Measurements from ENCODE around the gene SEC16A. TPM values are rescaled to one million over a fixed set of nuclear protein-coding genes. Genes with fewer than 3 reads are reported as not detected.

SEC16A gene
- total RNA-seq, 1 experiment from 2014 or later = 56.4 TPM

GRCh38 chr9:136531186-136531903 is 48.5 kb upstream of the SEC16A start:
- no peak overlapping the region for H3K4me2 ChIP-seq (ENCODE audit: insufficient read depth, insufficient read length, low read length)
- H3K79me1 ChIP-seq (ENCODE audit: insufficient read depth, low read depth, low read length, poor library complexity, severe bottlenecking) = peaks cover 7% of the 10 kb centered on the region
- no peak overlapping the region for H2AFZ ChIP-seq (ENCODE audit: low read length)
- no peaks in the 10 kb centered on the region for H3K27me3 Mint-ChIP-seq (ENCODE audit: low read depth)
- H3K27ac Mint-ChIP-seq = peak overlapping the region; percentile 22 to 90 (median 79); a peak in 5 of 7 replicates
- no peak overlapping the region for H4K8ac ChIP-seq (replicated peaks; ENCODE audit: insufficient read length, low read depth, low read length)
- no peak overlapping the region for H2BK5ac ChIP-seq (ENCODE audit: insufficient read length, low read length)
- H3K14ac ChIP-seq (ENCODE audit: insufficient read depth, low read length) = no peak overlapping the region
- no peak for DNase-seq
- H3K27ac ChIP-seq (ENCODE audit: insufficient read length, low read depth, low read length) = no peak overlapping the region
- H2BK20ac ChIP-seq (ENCODE audit: low read depth, low read length, poor library complexity, severe bottlenecking) = no peak overlapping the region
- H3K18ac ChIP-seq (ENCODE audit: insufficient read length, low read depth, low read length) = no peak overlapping the region
- peaks cover 6 to 8% of the 10 kb centered on the region in 2 experiments for H3K9me3 Mint-ChIP-seq
- H3K4me1 ChIP-seq (ENCODE audit: insufficient read depth, low read length) = no peaks in the 10 kb centered on the region
- no peak overlapping the region for H3K4ac ChIP-seq (ENCODE audit: low read depth, low read length)
- H3K23ac ChIP-seq (ENCODE audit: insufficient read length, low read depth, low read length) = no peak overlapping the region
- TF ChIP-seq, protein P1, sequence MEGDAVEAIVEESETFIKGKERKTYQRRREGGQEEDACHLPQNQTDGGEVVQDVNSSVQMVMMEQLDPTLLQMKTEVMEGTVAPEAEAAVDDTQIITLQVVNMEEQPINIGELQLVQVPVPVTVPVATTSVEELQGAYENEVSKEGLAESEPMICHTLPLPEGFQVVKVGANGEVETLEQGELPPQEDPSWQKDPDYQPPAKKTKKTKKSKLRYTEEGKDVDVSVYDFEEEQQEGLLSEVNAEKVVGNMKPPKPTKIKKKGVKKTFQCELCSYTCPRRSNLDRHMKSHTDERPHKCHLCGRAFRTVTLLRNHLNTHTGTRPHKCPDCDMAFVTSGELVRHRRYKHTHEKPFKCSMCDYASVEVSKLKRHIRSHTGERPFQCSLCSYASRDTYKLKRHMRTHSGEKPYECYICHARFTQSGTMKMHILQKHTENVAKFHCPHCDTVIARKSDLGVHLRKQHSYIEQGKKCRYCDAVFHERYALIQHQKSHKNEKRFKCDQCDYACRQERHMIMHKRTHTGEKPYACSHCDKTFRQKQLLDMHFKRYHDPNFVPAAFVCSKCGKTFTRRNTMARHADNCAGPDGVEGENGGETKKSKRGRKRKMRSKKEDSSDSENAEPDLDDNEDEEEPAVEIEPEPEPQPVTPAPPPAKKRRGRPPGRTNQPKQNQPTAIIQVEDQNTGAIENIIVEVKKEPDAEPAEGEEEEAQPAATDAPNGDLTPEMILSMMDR (conservative IDR thresholded peaks at IDR 0.05) = no peak
- no peaks in the 10 kb centered on the region for H3K9me3 ChIP-seq (ENCODE audit: control insufficient read depth, low read depth, low read length)
- no peaks in the 10 kb centered on the region for H4K20me1 ChIP-seq (ENCODE audit: control insufficient read depth, insufficient read depth, insufficient read length)
- no peaks in the 10 kb centered on the region for H3K23me2 ChIP-seq (ENCODE audit: insufficient read length, low read depth, low read length, poor library complexity, severe bottlenecking)
- no peak overlapping the region for H3K56ac ChIP-seq (ENCODE audit: insufficient read length, low read depth, low read length)
- no peaks in the 10 kb centered on the region for H3K27me3 ChIP-seq (ENCODE audit: insufficient read depth, low read length)
- no peak overlapping the region for H3T11ph ChIP-seq (ENCODE audit: low read length)
- H3K4me3 Mint-ChIP-seq = 0 out of 5 replicates have a peak overlapping the region, but pooled peaks of 1 of the 2 experiments have one; percentile 23
- WGBS (ENCODE audit: extremely low coverage, insufficient read length, low lambda C conversion rate) = no CpG with 5 or more reads among the region's 37 CpGs
- H3K79me2 ChIP-seq (ENCODE audit: insufficient read depth, low read length) = peaks cover 2% of the 10 kb centered on the region; the same call in 1 of the 2 replicates
- no peak overlapping the region for H4K5ac ChIP-seq (ENCODE audit: insufficient read length, low read depth, low read length)
- peaks cover 4 to 5% (median 5%) of the 10 kb centered on the region in 3 experiments; a peak in 3 of 7 replicates for H3K36me3 Mint-ChIP-seq (ENCODE audit: insufficient read depth in 1 of 3, low read depth in 3 of 3)
- H2AK5ac ChIP-seq (ENCODE audit: insufficient read length, low read length) = no peak overlapping the region
- peaks cover 5 to 31% of the 10 kb centered on the region in 2 experiments for H3K4me1 Mint-ChIP-seq
- H2BK15ac ChIP-seq (ENCODE audit: low read depth, low read length) = no peak overlapping the region
- H2BK12ac ChIP-seq (ENCODE audit: insufficient read length, low read depth, low read length) = no peak overlapping the region
- H3K9ac ChIP-seq (ENCODE audit: extremely low read depth, insufficient read length, low read length) = no peak overlapping the region
- no peak overlapping the region for H4K91ac ChIP-seq (ENCODE audit: insufficient read length, low read depth, low read length)
- H2BK120ac ChIP-seq (ENCODE audit: low read depth, low read length, poor library complexity, severe bottlenecking) = no peak overlapping the region
